ENCODE measurements around the gene PCAT6. TPM values are rescaled to one million over a fixed set of nuclear protein-coding genes. Genes with fewer than 3 reads are reported as not detected.

PCAT6 gene
- total RNA-seq, 4 donors from 2014 or later, result 1.4 to 7.0 (median 3.7) TPM; not detected in 1

DNA sequence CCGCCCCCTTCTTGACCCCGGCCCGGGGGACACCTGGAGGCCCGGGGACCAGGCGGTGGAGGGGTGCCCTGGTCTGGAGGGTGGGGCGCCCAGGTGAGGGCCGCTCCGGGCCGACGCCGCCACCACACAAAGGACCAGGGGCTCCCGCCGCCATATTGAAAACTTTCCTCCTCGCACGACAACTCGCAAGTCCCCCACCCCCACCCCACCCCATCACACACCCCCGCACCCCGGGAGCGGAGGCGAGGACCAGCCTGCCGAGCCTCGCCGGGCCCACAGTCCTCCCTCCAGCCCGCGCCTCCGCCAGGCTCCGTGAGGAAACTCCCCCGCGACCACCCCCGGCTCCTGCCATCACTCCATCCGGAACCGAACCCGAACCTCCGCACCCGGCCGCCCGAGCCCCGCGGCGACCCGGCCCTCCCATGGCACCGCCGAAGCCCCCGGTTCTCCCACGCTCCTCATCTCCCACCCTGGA lies 3.3 kb upstream of the PCAT6 start:
- no peak for DNase-seq (ENCODE audit: low spot score in 2 of 2)
- no peak for TF ChIP-seq POLR2AphosphoS5 (IDR thresholded peaks at IDR 0.05)
- no peak for TF ChIP-seq POLR2A (IDR thresholded peaks at IDR 0.05)
- TF ChIP-seq EP300 (IDR thresholded peaks at IDR 0.05), result no peak
- TF ChIP-seq, protein P1, sequence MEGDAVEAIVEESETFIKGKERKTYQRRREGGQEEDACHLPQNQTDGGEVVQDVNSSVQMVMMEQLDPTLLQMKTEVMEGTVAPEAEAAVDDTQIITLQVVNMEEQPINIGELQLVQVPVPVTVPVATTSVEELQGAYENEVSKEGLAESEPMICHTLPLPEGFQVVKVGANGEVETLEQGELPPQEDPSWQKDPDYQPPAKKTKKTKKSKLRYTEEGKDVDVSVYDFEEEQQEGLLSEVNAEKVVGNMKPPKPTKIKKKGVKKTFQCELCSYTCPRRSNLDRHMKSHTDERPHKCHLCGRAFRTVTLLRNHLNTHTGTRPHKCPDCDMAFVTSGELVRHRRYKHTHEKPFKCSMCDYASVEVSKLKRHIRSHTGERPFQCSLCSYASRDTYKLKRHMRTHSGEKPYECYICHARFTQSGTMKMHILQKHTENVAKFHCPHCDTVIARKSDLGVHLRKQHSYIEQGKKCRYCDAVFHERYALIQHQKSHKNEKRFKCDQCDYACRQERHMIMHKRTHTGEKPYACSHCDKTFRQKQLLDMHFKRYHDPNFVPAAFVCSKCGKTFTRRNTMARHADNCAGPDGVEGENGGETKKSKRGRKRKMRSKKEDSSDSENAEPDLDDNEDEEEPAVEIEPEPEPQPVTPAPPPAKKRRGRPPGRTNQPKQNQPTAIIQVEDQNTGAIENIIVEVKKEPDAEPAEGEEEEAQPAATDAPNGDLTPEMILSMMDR (IDR thresholded peaks at IDR 0.05), result no peak
- peak overlapping the region; percentile 85 for H3K4me3 ChIP-seq
- no peaks in the 10 kb centered on the region for H3K36me3 ChIP-seq
- peak overlapping the region; percentile 91 for H3K27ac ChIP-seq
- H3K9me3 ChIP-seq, result no peaks in the 10 kb centered on the region
- H3K4me1 ChIP-seq, result peaks cover 52% of the 10 kb centered on the region
- H3K27me3 ChIP-seq, result no peaks in the 10 kb centered on the region
- WGBS, result no CpG with 5 or more reads among the region's 45 CpGs

DNA sequence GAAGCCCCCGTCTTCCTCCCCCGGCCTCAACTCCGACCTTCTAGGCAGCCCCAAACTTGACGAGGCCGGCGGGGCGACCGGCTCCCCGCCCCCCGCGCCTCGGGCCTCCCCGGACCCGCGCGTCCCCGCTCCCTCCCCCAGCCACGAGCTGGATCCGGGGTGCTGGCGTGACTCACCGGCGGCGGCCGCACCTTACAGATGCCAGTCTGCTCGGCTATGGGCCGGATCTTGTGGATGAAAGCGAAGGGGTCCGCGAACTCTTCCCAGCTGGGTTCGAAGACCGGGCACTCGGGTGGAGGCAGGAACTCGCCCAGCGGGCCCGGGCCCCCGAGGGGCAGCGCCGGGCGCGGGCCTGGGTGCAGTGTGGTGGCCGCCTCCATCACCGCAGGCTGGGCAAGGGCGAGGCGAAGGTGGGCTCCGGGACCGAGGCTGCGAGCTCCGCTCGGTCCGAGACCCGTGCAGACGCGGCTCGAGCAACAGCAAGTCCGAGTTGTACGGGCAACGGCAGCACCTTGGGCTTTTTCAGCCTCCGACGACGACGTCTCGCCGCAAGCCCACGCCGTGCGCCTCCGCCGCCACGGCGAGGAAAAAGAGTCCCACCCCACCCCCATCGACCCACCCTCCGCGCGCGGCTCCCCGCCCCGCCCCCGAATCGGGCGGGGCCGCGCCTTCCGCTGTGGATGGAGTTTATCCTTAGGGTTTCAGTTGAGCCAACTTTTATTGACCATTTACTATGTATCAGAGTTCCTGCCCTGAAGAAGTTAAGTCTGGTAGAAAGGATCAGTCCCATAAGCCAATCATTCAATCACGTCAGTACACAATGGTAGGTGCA lies 2.6 kb upstream of the PCAT6 start, which contains the start of gene KDM5B:
TSS of gene KDM5B (minus strand) at position 496 of the 832 bp plus-strand sequence. CDS start at position 380, 116 bp downstream.
- H3K4me1 ChIP-seq, result peaks cover 56% of the 10 kb centered on the region
- peak within 1 kb of the TSS; percentile 91 for H3K27ac ChIP-seq
- H3K27me3 ChIP-seq, result no peaks in the 10 kb centered on the region
- peak within 1 kb of the TSS; percentile 85 for H3K4me3 ChIP-seq
- peak; percentile 81 to 85 for DNase-seq (ENCODE audit: low spot score in 2 of 2)
- TF ChIP-seq, protein P1 (IDR thresholded peaks at IDR 0.05), result no peak
- TF ChIP-seq POLR2A (IDR thresholded peaks at IDR 0.05), result peak in 1 of 2 donors; percentile 44
- H3K36me3 ChIP-seq, result no peaks in the 10 kb centered on the region
- WGBS, result under 1% methylated on average over 28 of the region's 84 CpGs
- H3K9me3 ChIP-seq, result no peaks in the 10 kb centered on the region

DNA sequence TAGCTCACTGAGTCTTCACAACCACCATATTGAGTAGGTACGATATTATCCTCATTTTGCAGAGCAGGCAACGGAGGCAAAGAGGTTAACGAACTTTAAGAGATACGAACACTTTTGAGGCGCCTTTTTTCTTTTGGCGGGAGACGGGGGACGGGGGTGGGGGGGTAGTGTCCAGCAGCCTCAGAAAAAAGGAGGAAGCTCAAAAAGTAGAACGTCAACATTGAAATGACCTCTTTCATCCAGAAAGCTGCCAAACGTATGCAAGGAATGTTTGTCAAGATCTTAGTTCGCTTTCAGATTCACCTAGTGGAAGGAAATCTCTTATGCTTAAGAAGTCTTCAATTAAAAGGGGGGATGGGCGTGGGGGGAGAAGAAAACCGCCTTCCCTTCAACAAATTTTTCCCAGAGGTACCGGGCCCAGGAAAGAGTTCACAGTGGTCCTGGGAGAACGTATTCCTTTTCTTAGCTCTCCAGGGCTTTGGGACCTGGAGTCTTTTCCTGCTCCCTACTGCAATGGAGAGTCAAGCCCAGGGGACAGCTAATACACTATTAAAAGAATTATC lies 1.1 kb upstream of the PCAT6 start:
- Histone ChIP-seq H3K9me3 (no peaks in the 10 kb centered on the region), H3K4me1 (peaks cover 51% of the 10 kb centered on the region), H3K4me3 (no peak overlapping the region), H3K27me3 (no peaks in the 10 kb centered on the region), H3K36me3 (no peaks in the 10 kb centered on the region), H3K27ac (no peak overlapping the region)
- TF ChIP-seq POLR2A (IDR thresholded peaks at IDR 0.05) (no peak), POLR2AphosphoS5 (IDR thresholded peaks at IDR 0.05) (no peak), EP300 (IDR thresholded peaks at IDR 0.05) (no peak)
- TF ChIP-seq, protein P1 (IDR thresholded peaks at IDR 0.05), result no peak
- DNase-seq (ENCODE audit: low spot score in 2 of 2), result no peak
- 72% methylated on average over 15 of the region's 15 CpGs for WGBS

DNA sequence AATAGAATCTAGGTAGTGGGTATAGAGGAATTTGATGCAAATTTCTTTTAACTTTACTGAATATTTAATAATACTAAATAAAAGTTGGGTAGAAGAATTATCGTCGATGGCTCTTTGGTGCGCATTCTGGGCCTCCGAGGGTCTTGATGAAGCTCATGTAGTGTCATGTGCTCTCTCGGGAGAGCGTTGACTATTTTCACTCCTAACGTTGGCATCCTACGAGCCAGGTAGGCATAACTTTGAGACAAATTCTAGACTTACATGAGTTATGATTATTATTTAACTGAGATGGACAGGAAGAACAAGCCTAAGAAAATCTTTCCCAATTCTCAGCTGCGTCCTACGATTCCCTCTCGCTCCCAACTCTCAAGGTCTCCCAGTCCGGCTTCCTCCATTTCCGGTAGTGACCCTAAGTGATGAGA lies 550 bp upstream of the PCAT6 start:
- H3K27ac ChIP-seq, result peak overlapping the region; percentile 74
- H3K36me3 ChIP-seq, result no peaks in the 10 kb centered on the region
- peak overlapping the region; percentile 68 for H3K4me3 ChIP-seq
- H3K27me3 ChIP-seq, result no peaks in the 10 kb centered on the region
- no peaks in the 10 kb centered on the region for H3K9me3 ChIP-seq
- no peak for DNase-seq (ENCODE audit: low spot score in 2 of 2)
- peaks cover 51% of the 10 kb centered on the region for H3K4me1 ChIP-seq
- no peak for TF ChIP-seq POLR2AphosphoS5 (IDR thresholded peaks at IDR 0.05)
- TF ChIP-seq POLR2A (IDR thresholded peaks at IDR 0.05), result no peak
- TF ChIP-seq, protein P1 (IDR thresholded peaks at IDR 0.05), result no peak
- no peak for TF ChIP-seq EP300 (IDR thresholded peaks at IDR 0.05)
- 10% methylated on average over 13 of the region's 13 CpGs for WGBS

Data from suprapubic skin (tissue), 4 donors.